Stimulated activated memory B cell treated with anti-CD40 and anti-IgM and Interleukin-4, amounts not matched to agents 10 μg/mL and 1 μg/mL and 100 μg/mL, for 72 hours (primary cell): Measurements from ENCODE around the gene TBX15.
A peak's percentile ranks its signal among the peaks of the same experiment; 100 is the strongest.

Experiments
- ATAC-seq: fragments of 150-1000 bp; cut with Tn5 transposase; 2 replicates; pipeline ENCODE4 v1.10.0; 2021
- H3K27ac Mint-ChIP-seq: one replicate; pipeline ENCODE4 v1.8.0; 2022; ENCODE audit warnings: mild to moderate bottlenecking, mixed read lengths
- H3K27me3 Mint-ChIP-seq: one replicate; pipeline ENCODE4 v1.8.0; 2022; ENCODE audit warnings: mixed read lengths
- H3K36me3 Mint-ChIP-seq: one replicate; pipeline ENCODE4 v1.8.0; 2022; ENCODE audit warnings: mixed read lengths
- H3K4me1 Mint-ChIP-seq: one replicate; pipeline ENCODE4 v1.8.0; 2022; ENCODE audit warnings: mixed read lengths
- H3K4me3 Mint-ChIP-seq: one replicate; pipeline ENCODE4 v1.8.0; 2022; ENCODE audit warnings: mild to moderate bottlenecking, moderate library complexity, mixed read lengths
- H3K9me3 Mint-ChIP-seq: one replicate; pipeline ENCODE4 v1.8.0; 2022; ENCODE audit warnings: mixed read lengths

TBX15 gene

GRCh38 chr1:118992868-118993699 is 4.9 kb upstream of the TBX15 start:
- H3K9me3 Mint-ChIP-seq: peaks cover 3% of the 10 kb centered on the region
- peaks cover 95% of the 10 kb centered on the region for H3K27me3 Mint-ChIP-seq
- H3K4me1 Mint-ChIP-seq: peaks cover 7% of the 10 kb centered on the region
- H3K36me3 Mint-ChIP-seq: no peaks in the 10 kb centered on the region
- H3K27ac Mint-ChIP-seq: no peak overlapping the region
- ATAC-seq: no peak
- H3K4me3 Mint-ChIP-seq: no peak overlapping the region

DNA sequence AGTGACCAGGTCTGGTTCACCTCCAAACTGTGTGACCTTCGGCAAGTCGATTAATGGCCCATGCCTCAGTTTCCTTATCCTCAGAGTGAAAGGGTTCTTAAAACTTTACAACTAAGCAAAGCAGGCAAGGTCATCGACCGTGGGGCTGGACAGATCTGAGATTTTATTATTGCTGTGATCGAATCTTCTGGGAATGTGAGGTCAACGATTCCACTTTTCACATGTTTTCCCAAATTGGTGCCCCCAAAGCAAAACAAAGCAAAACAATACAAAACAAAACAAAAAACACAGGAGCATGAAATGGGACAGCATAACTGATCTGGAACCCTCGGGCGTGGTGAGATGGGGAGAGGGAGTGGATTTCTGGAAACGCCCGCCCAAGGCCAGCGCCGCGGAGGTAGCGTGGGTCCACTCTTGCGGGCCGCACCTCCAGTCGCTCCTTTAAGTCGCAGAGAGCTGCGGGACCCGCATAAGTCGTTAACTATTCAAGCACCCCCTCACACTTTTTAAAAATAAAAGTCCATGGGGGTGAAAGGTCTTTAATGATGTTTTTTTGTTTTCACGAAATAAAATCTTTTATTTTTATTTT is 4.2 kb upstream of the TBX15 start:
- peaks cover 95% of the 10 kb centered on the region for H3K27me3 Mint-ChIP-seq
- H3K9me3 Mint-ChIP-seq: peaks cover 3% of the 10 kb centered on the region
- no peaks in the 10 kb centered on the region for H3K36me3 Mint-ChIP-seq
- peaks cover 11% of the 10 kb centered on the region for H3K4me1 Mint-ChIP-seq
- H3K4me3 Mint-ChIP-seq: no peak overlapping the region
- ATAC-seq: no peak
- no peak overlapping the region for H3K27ac Mint-ChIP-seq

DNA sequence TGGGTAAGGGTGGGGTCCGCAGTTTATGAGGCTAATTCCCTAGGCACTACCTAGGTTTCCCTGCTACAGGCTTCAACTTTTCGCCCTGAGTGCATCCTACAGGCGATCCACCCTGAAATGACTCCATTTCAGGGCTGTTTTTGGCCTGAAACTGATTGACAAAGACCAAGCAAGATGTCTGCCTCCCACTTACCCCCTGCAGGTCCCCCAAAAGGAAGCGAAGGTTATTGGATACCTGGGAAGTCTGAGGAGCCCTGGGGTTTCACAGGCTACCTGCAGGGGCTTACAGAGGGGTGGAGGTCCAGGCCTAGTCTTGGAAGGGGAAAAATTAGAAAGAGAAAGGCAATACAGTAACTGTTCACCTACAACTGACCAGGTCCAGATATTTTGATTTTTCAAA is 3.3 kb upstream of the TBX15 start:
- Mint-ChIP-seq H3K27ac (no peak overlapping the region), H3K9me3 (peaks cover 3% of the 10 kb centered on the region), H3K36me3 (no peaks in the 10 kb centered on the region), H3K27me3 (peaks cover 95% of the 10 kb centered on the region), H3K4me1 (peaks cover 19% of the 10 kb centered on the region), H3K4me3 (no peak overlapping the region)
- ATAC-seq: no peak

- Mint-ChIP-seq H3K4me1 (peaks cover 22% of the 10 kb centered on the region), H3K36me3 (no peaks in the 10 kb centered on the region), H3K27me3 (peaks cover 97% of the 10 kb centered on the region), H3K4me3 (no peak overlapping the region), H3K27ac (no peak overlapping the region), H3K9me3 (peaks cover 3% of the 10 kb centered on the region)
- no peak for ATAC-seq
Observed at GRCh38 chr1:118990513-118991152, 2.5 kb upstream of the TBX15 start.

DNA sequence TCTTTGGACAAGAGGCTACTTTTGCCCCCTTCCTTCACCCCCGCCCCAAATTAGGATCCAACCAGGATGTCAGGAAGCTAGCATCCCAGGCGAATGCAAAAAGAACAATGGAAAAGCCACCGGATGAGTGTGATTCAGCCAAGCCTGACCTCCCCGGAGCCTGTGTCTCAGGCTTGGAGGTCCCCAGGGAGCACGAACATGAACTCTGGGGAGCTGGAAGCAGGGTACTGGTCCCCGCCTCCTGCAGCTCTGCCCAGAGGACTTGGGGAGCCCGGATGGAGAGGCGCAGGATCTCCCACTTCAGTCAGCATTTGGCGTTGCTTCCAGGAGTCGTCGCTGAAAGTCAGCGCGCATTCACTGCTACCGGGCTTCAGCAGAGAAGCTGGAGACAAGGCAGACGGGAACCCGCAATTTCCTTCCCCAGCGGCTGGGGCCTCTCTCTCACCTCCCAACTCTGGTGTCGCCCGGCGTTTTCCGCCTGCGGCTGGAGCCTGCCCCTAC is 1.8 kb upstream of the TBX15 start:
- H3K4me3 Mint-ChIP-seq: no peak overlapping the region
- H3K9me3 Mint-ChIP-seq: peaks cover 3% of the 10 kb centered on the region
- H3K27ac Mint-ChIP-seq: no peak overlapping the region
- ATAC-seq: no peak
- peaks cover 29% of the 10 kb centered on the region for H3K4me1 Mint-ChIP-seq
- H3K36me3 Mint-ChIP-seq: peaks cover 4% of the 10 kb centered on the region
- peaks cover 97% of the 10 kb centered on the region for H3K27me3 Mint-ChIP-seq

DNA sequence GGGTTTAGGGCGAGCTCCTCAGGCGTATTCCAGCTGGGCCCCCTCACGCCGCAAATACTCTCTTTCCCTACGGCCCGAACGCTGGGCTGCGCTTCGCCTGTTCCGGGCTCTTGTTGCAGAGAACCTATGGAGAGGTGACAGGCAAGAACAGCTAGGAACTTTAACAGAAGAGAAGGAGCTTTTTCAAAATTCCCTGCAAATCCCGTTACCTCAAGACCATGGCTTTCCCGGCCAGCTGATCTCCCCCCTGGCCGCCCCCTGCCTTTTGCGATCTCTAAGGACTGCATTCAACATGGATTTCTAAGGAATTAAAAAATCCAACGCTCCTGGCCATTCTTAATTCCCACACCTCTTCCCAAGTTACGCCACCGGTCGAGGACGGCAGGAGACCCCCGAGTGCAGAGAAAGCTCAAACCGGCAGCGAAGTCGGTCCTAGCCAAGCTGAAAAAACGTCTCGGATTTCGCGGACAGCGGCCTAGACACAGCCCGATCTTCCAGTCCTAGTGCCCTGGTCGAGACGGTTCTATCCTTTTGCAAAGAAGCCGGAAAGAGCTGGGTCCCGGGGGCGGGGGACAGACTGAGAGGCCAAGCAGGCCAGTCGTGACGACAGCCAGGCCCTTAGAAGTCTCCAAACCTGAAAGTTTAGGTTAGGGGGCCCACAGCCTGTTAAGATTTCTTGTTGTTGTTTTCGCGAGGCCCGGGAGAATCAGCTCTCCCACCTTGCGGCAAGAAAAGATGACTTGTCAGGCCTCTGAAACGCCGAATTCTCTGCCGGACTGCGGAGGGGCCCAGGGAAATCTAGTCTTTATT is 1.1 kb upstream of the TBX15 start:
- H3K27ac Mint-ChIP-seq: no peak overlapping the region
- H3K4me3 Mint-ChIP-seq: no peak overlapping the region
- ATAC-seq: no peak
- H3K27me3 Mint-ChIP-seq: peaks cover 97% of the 10 kb centered on the region
- peaks cover 6% of the 10 kb centered on the region for H3K9me3 Mint-ChIP-seq
- H3K36me3 Mint-ChIP-seq: peaks cover 8% of the 10 kb centered on the region
- peaks cover 34% of the 10 kb centered on the region for H3K4me1 Mint-ChIP-seq

GRCh38 chr1:118987468-118988185 is 516 bp downstream of the TBX15 start:
- no peak overlapping the region for H3K27ac Mint-ChIP-seq
- H3K9me3 Mint-ChIP-seq: peaks cover 8% of the 10 kb centered on the region
- H3K36me3 Mint-ChIP-seq: peaks cover 8% of the 10 kb centered on the region
- peak overlapping the region; percentile 56 for H3K4me3 Mint-ChIP-seq
- peaks cover 34% of the 10 kb centered on the region for H3K4me1 Mint-ChIP-seq
- peaks cover 100% of the 10 kb centered on the region for H3K27me3 Mint-ChIP-seq
- no peak for ATAC-seq

DNA sequence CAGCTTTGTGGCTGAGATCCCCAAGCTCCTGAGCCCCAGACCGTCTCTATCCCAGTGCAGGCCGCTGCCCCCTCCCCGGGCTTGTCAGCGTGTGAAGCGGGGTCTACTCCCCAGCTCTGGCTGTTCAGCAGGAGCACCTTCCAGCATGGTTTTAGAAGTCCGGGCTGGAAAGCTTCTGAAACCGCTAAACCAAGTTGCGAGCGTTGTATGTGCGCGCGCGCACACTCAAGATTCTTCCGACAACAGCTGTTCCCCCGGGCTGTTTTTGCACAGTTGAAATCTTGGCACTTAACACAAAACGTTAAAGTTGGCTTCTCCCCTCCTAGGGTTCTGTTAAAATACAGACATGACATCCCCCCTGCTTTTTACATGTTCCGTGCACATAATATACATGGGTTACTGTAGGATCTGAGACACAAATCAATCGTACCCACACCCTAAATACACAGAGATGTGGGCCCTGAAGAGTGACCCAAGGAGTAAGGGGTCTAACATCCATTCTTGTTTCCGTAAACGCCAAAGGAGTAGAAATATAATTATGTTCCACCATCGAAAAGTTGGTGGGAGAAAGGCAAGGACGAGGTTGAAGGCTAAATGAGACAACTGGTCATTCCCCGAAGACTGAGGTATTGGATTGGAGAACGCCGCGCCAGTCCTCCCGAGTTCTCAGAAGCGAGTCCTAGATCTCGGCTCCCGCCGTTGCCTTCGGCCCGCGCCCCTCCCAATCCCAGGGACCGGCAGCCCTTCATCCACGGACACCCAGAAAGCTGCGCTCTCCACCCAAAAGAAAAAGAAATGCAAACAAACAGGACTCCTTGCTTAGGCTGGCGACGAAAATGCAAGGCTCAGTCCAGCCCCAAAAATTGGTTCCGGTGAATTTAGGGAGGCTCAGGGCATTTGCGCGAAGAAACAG is 1.3 kb downstream of the TBX15 start:
- H3K27me3 Mint-ChIP-seq: peaks cover 100% of the 10 kb centered on the region
- H3K4me1 Mint-ChIP-seq: peaks cover 29% of the 10 kb centered on the region
- no peak overlapping the region for H3K27ac Mint-ChIP-seq
- H3K36me3 Mint-ChIP-seq: peaks cover 8% of the 10 kb centered on the region
- ATAC-seq: no peak
- peak overlapping the region; percentile 56 for H3K4me3 Mint-ChIP-seq
- H3K9me3 Mint-ChIP-seq: peaks cover 8% of the 10 kb centered on the region

DNA sequence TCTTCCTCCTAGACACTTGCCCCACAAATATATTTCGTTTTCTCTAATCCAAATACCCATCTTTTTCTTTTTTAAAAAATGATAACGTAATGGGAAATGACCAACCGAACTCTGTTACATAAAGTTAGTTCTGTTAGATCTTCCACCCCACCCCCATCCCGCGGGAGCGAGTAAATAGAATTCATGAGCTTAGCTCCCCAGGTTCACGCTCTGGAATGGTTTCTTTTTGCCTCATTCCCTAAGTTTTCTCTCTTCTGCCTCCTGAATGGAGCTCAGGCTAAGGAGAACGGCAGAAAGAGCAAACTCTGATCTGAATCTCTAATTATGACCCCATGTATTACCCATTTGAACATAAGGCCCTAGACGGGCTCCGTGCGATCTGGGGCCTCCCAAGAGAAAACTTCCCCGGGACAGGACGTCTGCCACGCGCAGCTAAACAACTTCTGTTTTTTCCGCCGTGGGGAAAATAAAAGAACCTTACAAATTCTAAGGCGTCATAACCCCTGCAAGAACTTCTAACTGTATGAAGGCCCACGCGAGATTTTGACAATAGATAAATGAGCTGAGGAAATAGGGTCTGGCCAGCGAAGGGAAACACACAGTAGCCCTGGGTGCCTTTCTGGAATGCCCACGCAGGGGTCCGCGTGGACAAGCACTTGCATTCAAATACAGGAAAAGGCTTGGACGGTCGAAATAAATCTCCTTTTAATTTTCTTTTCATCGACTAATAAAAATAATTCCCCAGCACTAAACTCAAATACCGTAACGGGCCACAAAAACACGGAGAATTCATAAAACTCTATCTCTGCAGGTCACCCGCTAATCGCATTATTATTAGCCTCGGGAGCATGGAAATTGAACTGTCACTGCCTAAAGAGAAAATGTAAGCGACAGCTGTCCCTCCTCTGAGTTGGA is 2.2 kb downstream of the TBX15 start:
- H3K27me3 Mint-ChIP-seq: peaks cover 100% of the 10 kb centered on the region
- peaks cover 8% of the 10 kb centered on the region for H3K36me3 Mint-ChIP-seq
- no peak for ATAC-seq
- H3K4me1 Mint-ChIP-seq: peaks cover 29% of the 10 kb centered on the region
- H3K9me3 Mint-ChIP-seq: peaks cover 5% of the 10 kb centered on the region
- H3K4me3 Mint-ChIP-seq: no peak overlapping the region
- H3K27ac Mint-ChIP-seq: no peak overlapping the region

DNA sequence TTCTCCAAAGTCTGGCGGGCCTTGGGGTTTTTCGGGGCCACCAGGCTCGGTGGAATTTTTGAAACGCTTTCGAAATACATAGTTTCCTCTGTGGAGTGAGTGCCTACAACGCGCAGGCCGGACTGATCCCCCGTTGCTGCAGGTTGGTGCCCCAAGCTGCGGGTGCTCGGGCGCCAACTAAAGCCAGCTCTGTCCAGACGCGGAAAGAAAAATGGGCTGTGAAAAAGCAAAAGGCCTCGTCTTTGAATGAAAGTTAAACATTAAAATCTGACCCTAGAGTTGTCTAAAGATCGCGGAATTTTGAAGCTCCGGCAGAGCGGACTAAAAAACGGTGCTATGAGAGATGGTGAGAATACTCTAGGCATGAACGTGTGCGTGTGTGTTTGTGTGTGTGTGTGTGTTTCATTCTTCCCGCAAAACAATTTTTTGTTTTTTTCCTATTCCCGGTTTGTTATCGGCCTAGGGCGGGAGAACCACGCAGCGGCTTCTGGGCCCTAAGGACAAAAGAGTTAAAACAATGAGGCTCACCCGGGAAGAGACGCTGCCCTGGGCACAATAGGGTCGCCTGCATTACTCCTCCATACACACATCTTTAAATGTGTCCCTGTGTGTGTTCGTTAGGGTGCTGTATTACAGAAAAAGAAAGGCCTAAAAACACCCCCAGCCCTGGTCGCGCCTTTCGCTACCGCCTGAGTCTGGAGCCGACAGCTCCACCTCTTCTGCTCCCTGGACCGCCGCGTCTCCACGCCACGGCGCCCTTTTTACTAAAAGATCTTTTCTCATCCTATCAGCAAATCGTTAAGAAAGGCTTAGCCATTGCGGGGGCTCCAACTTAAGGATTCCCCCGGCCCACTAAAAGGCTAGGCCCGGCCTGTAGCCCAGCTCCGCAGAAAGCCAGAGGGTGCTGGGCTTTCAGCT is 3.2 kb downstream of the TBX15 start:
- Mint-ChIP-seq H3K4me1 (peaks cover 29% of the 10 kb centered on the region), H3K27me3 (peaks cover 100% of the 10 kb centered on the region), H3K4me3 (peak overlapping the region; percentile 65), H3K36me3 (peaks cover 8% of the 10 kb centered on the region), H3K9me3 (peaks cover 5% of the 10 kb centered on the region), H3K27ac (no peak overlapping the region)
- no peak for ATAC-seq

DNA sequence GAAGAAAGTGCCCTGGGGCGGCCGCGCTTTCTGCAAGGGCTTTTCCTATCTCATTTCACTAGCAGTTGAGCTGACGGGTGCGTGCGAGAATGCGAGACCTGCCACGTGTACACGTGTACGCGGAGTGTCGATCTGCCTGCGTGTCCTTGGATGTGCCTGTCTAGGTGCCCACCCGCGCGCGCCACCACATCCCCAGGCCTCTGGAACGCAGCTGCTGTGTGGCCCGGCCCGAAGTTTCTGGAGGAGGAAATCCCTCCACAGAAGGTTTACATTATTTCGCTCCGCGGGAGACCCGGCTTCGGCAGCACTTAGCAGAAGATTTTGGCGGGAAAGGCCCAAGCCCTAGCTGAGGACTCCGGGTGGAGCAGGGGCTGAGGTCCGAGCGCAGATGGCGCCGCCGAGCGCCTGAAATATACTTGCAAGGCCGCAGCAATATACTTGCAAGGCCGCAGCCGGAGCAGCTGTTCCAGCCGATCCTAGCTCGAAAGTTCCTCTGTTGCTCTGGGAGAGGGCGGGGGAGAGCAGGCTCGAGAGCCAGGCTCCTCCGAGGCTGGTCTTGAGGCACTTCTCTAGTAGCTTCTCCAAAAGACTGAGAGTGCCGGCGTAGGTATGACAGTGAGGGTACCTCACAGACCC is 3.9 kb downstream of the TBX15 start:
- peaks cover 100% of the 10 kb centered on the region for H3K27me3 Mint-ChIP-seq
- H3K36me3 Mint-ChIP-seq: peaks cover 8% of the 10 kb centered on the region
- H3K4me1 Mint-ChIP-seq: peaks cover 34% of the 10 kb centered on the region
- H3K9me3 Mint-ChIP-seq: peaks cover 5% of the 10 kb centered on the region
- ATAC-seq: no peak
- H3K27ac Mint-ChIP-seq: no peak overlapping the region
- H3K4me3 Mint-ChIP-seq: peak overlapping the region; percentile 65

DNA sequence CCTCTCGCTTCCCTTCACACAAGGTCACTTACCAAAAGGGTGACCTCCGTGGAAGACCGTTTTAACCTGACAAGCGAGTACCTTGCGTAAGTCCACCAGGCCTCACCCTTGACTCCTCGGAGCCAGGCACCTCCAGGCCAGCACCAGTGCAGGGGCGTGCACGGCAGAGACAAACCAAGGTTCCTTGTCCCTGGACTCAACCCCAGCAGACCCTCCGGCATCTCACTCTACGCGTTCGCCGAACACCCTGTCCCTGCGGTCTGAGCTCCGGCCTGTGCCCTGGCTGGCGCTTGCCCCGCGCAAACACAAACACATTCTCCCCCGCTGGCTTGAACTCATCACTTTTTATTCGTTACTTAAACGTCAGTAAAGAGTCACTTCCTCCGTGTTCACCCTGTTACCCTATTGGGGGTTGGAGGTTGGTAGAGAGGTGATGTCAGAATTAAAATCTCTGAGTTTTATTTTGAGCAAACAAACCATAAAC is 4.5 kb downstream of the TBX15 start:
- Mint-ChIP-seq H3K4me1 (peaks cover 35% of the 10 kb centered on the region), H3K4me3 (no peak overlapping the region), H3K36me3 (peaks cover 8% of the 10 kb centered on the region), H3K9me3 (peaks cover 5% of the 10 kb centered on the region), H3K27ac (no peak overlapping the region), H3K27me3 (peaks cover 100% of the 10 kb centered on the region)
- no peak for ATAC-seq
